GM12878 (cell line): Measurements from ENCODE around the gene CTNNBIP1. TPM values are rescaled to one million over a fixed set of nuclear protein-coding genes. Genes with fewer than 3 reads are reported as not detected.

Experiments used
- ATAC-seq: fragments of 200-7000 bp; cut with Tn5 transposase; 3 replicates; pipeline ENCODE4 v1.9.1; 2020; ENCODE audit warnings: mild to moderate bottlenecking, moderate library complexity
- BruUV-seq: library from RNA; stranded (reverse); fragments of 400-500 nt; replicated peaks from 2 replicates; lab custom pipeline; 2021; lab: Mats Ljungman, UMichigan
- CTCF ChIA-PET: fragments of 300-600 bp; sonication (Branson Sonifier 250); formaldehyde crosslinking; extraction: SDS; loops from one replicate; lab custom pipeline; 2021; ENCODE audit warnings: inconsistent platforms; lab: Yijun Ruan, JAX
- POLR2A ChIA-PET: fragments of 350-600 bp; formaldehyde crosslinking; extraction: SDS; loops from one replicate; lab custom pipeline; 2021; ENCODE audit warnings: inconsistent platforms; lab: Charles Lee
- RAD21 ChIA-PET: fragments of 300-600 bp; sonication (Branson Sonifier 250); formaldehyde crosslinking; loops from one replicate; lab custom pipeline; 2023; ENCODE audit warnings: antibody characterized with exemption; ENCODE audit not compliant: unreplicated experiment; lab: Charles Lee
- SMC1A ChIA-PET: fragments of 300-600 bp; sonication (Branson Sonifier 250); formaldehyde crosslinking; loops from one replicate; lab custom pipeline; 2023; ENCODE audit not compliant: unreplicated experiment, uncharacterized antibody; lab: Charles Lee
- DNase-seq: peaks from one replicate; pipeline ENCODE4 v3.0.0-alpha.2; 2011; ENCODE audit warnings: low read depth, low spot score
- FAIRE-seq: peaks from 3 replicates; lab custom pipeline; 2011; peaks lifted over from hg19 to GRCh38; lab: Jason Lieb, UNC
- H2AFZ ChIP-seq: 2 replicates; pipeline ENCODE4 v1.6.0; 2011; ENCODE audit warnings: low read depth, low read length, control low read depth; ENCODE audit not compliant: control insufficient read depth
- H3K27ac ChIP-seq: 2 replicates; pipeline ENCODE4 v1.5.1; 2011; ENCODE audit warnings: control low read depth; ENCODE audit not compliant: control insufficient read depth, insufficient read depth
- H3K27me3 ChIP-seq, 2 experiments: replicated peaks in 1 of 2; 2 replicates each; pipeline versions ENCODE4 v1.6.0 to v1.6.1; 2011; ENCODE audit warnings: low read length in 1 of 2; ENCODE audit not compliant: control insufficient read depth in 2 of 2, insufficient read depth in 2 of 2
- H3K36me3 ChIP-seq, 2 experiments: 2 replicates each; pipeline ENCODE4 v1.5.1; 2011; ENCODE audit warnings: low read length in 1 of 2; ENCODE audit not compliant: control insufficient read depth in 2 of 2, insufficient read depth in 2 of 2
- H3K4me1 ChIP-seq: 2 replicates; pipeline ENCODE4 v1.6.1; 2011; ENCODE audit warnings: mild to moderate bottlenecking, low read length, moderate library complexity, mixed read lengths; ENCODE audit not compliant: control insufficient read depth, insufficient read depth
- H3K4me2 ChIP-seq: 2 replicates; pipeline ENCODE4 v1.6.0; 2011; ENCODE audit warnings: control low read depth; ENCODE audit not compliant: control insufficient read depth, insufficient read depth
- H3K4me3 ChIP-seq: fragments of 200-600 bp; sonication (generic); 2 replicates; pipeline ENCODE4 v1.5.1; 2016
- H3K79me2 ChIP-seq: 2 replicates; pipeline ENCODE4 v1.6.0; 2011; ENCODE audit warnings: low read length; ENCODE audit not compliant: control insufficient read depth, insufficient read depth
- H3K9ac ChIP-seq: 2 replicates; pipeline ENCODE4 v1.8.0; 2011; ENCODE audit warnings: low read length, control low read depth, mixed read lengths; ENCODE audit not compliant: control insufficient read depth, insufficient read depth
- H3K9me3 ChIP-seq: replicated peaks from 3 replicates; pipeline ENCODE4 v1.5.1; 2011; ENCODE audit warnings: mild to moderate bottlenecking, low read length; ENCODE audit not compliant: control insufficient read depth, insufficient read depth
- H4K20me1 ChIP-seq: 2 replicates; pipeline ENCODE4 v1.6.0; 2011; ENCODE audit not compliant: control insufficient read depth, insufficient read depth
- ATF7 ChIP-seq: fragments of 450-650 bp; IDR thresholded peaks from 2 replicates; pipeline ENCODE4 v1.6.1; 2016; ENCODE audit warnings: low read depth, mild to moderate bottlenecking
- BACH1 ChIP-seq: fragments of 450-650 bp; IDR thresholded peaks from 2 replicates; pipeline ENCODE4 v1.6.1; 2017; ENCODE audit warnings: mild to moderate bottlenecking, borderline replicate concordance
- BMI1 ChIP-seq: fragments of 450-650 bp; IDR thresholded peaks from 2 replicates; pipeline ENCODE4 v1.6.1; 2016; ENCODE audit warnings: mild to moderate bottlenecking, moderate library complexity, borderline replicate concordance
- CUX1 ChIP-seq: IDR thresholded peaks from 2 replicates; pipeline ENCODE4 v1.6.1; 2012; ENCODE audit warnings: improper control_type of control experiment, low read depth, low read length; ENCODE audit not compliant: insufficient replicate concordance
- EGR1 ChIP-seq, 2 experiments: IDR thresholded peaks; 1 replicate in 1 of 2; 2 replicates in 1 of 2; pipeline ENCODE4 v1.6.1; 2011 to 2012; ENCODE audit warnings: low read depth in 2 of 2, low read length in 2 of 2, borderline replicate concordance in 1 of 2, mild to moderate bottlenecking in 1 of 2, moderate library complexity in 1 of 2
- FOS ChIP-seq: IDR thresholded peaks from 3 replicates; pipeline ENCODE4 v1.6.1; 2011; ENCODE audit warnings: borderline replicate concordance; ENCODE audit not compliant: insufficient read length; ENCODE audit errors: extremely low read depth
- GABPA ChIP-seq: IDR thresholded peaks from 2 replicates; pipeline ENCODE4 v1.6.1; 2014; ENCODE audit warnings: antibody characterized with exemption, low read depth, mild to moderate bottlenecking, inconsistent platforms
- GATAD2B ChIP-seq: fragments of 450-650 bp; conservative IDR thresholded peaks from 2 replicates; pipeline ENCODE4 v1.6.1; 2017; ENCODE audit warnings: low read depth, mild to moderate bottlenecking, moderate library complexity
- IRF3 ChIP-seq: fragments of 450-650 bp; IDR thresholded peaks from 2 replicates; pipeline ENCODE4 v1.6.1; 2014; ENCODE audit warnings: mild to moderate bottlenecking
- MYC ChIP-seq: IDR thresholded peaks from 2 replicates; pipeline ENCODE4 v1.6.1; 2011; ENCODE audit warnings: mild to moderate bottlenecking, low read length, moderate library complexity, inconsistent platforms; ENCODE audit not compliant: insufficient read depth, insufficient replicate concordance, insufficient read length, severe bottlenecking
- NBN ChIP-seq: fragments of 450-650 bp; IDR thresholded peaks from 2 replicates; pipeline ENCODE4 v1.6.1; 2016
- NFIC ChIP-seq: IDR thresholded peaks from 2 replicates; pipeline ENCODE4 v1.6.1; 2012; ENCODE audit warnings: low read depth, mild to moderate bottlenecking, inconsistent platforms, low read length, moderate library complexity
- PAX5 ChIP-seq: IDR thresholded peaks from 2 replicates; pipeline ENCODE4 v1.6.1; 2011; ENCODE audit warnings: low read depth, low read length, borderline replicate concordance
- RFX5 ChIP-seq: IDR thresholded peaks from 2 replicates; pipeline ENCODE4 v1.6.1; 2011; ENCODE audit warnings: low read depth, low read length, improper control_type of control experiment
- SPI1 ChIP-seq: IDR thresholded peaks from 2 replicates; pipeline ENCODE4 v1.6.1; 2011; ENCODE audit warnings: low read depth, mild to moderate bottlenecking, low read length, moderate library complexity, borderline replicate concordance; ENCODE audit not compliant: insufficient read depth
- STAT3 ChIP-seq: IDR thresholded peaks from 2 replicates; pipeline ENCODE4 v1.6.1; 2011; ENCODE audit warnings: low read depth, low read length, improper control_type of control experiment
- TARDBP ChIP-seq: IDR thresholded peaks from 2 replicates; pipeline ENCODE4 v1.6.1; 2016; ENCODE audit warnings: borderline replicate concordance
- ZBED1 ChIP-seq: IDR thresholded peaks from 2 replicates; pipeline ENCODE4 v1.6.1; 2016; ENCODE audit warnings: borderline replicate concordance
- ZNF24 ChIP-seq: fragments of 450-650 bp; IDR thresholded peaks from 2 replicates; pipeline ENCODE4 v1.6.1; 2017; ENCODE audit warnings: antibody characterized with exemption, mild to moderate bottlenecking
- WGBS: methylation state at CpG from one replicate; pipeline ENCODE4 v1.1.6; 2016; ENCODE audit warnings: low lambda C conversion rate; ENCODE audit not compliant: insufficient replicate concordance, insufficient coverage; ENCODE audit errors: missing lambda C conversion rate; 5-methylcytosine and 5-hydroxymethylcytosine counted together
- in situ Hi-C: fragments of 300-500 bp; cut with MboI; formaldehyde crosslinking; loops from 9 replicates; pipeline ENCODE4 v1.14.3; 2018; ENCODE audit warnings: mixed read lengths
- intact Hi-C: fragments of 100-400 bp; cut with micrococcal nuclease; formaldehyde crosslinking; loops from one replicate; pipeline ENCODE4 v1.14.2; 2022; ENCODE audit not compliant: unreplicated experiment
- polyA plus RNA-seq, 11 experiments: library from polyadenylated mRNA; depleted of rRNA in 4 of 11; unstranded in 6 of 11; stranded (reverse) in 5 of 11; fragments of >200 nt; fragmentation: Nextera tagmentation in 4 of 11; fragmentation: Illumina TruSeq in 1 of 11; extraction: Ambion mirVana in 4 of 11; extraction: Trizol in 1 of 11; gene quantifications; 1 replicate in 1 of 11; 2 replicates in 10 of 11; pipeline versions ENCODE4 v1.2.1 to v1.2.3, GENCODE V29; 2011 to 2016; ENCODE audit warnings: inconsistent platforms in 2 of 11, missing spikeins in 2 of 11, low read depth in 1 of 11
- total RNA-seq, 4 experiments: library from RNA; depleted of rRNA in 3 of 4; stranded (reverse); fragments of >200 nt in 3 of 4; fragmentation: Illumina TruSeq in 1 of 4; extraction: Trizol in 1 of 4; gene quantifications; 2 replicates each; pipeline versions ENCODE4 v1.2.1 to v1.2.3, GENCODE V29; 2013 to 2021

Gene CTNNBIP1
- total and polyA plus RNA-seq, 10 of the 15 experiments (the other 5 are each of a cell fraction or from before 2014, with no cell fraction given): 0.42 to 31.8 (median 10.8) TPM

- no peak overlapping the region; the same call in 1 of the 2 replicates for H3K4me2 ChIP-seq
- TF ChIP-seq PAX5: no peak
- TF ChIP-seq BACH1: no peak
- no peak for TF ChIP-seq CUX1
- TF ChIP-seq SPI1: no peak
- TF ChIP-seq BMI1: no peak
- no peak for TF ChIP-seq RFX5
- no peak for TF ChIP-seq GATAD2B
- TF ChIP-seq FOS: no peak
- TF ChIP-seq MYC: no peak
- TF ChIP-seq ZNF24: no peak
- no peak for TF ChIP-seq TARDBP
- TF ChIP-seq ZBED1: no peak
- no peak for TF ChIP-seq ATF7
- no peak for TF ChIP-seq IRF3
- TF ChIP-seq NFIC: no peak
- no peak for TF ChIP-seq EGR1 (IDR thresholded peaks at IDR 0.05; ENCODE audit: borderline replicate concordance in 1 of 2, low read depth in 2 of 2, low read length in 2 of 2)
- TF ChIP-seq STAT3: no peak
- TF ChIP-seq NBN: no peak
- TF ChIP-seq GABPA: no peak
- TF ChIP-seq, all 136 proteins: peak for 0
- Histone ChIP-seq H2AFZ (no peak overlapping the region), H4K20me1 (no peaks in the 10 kb centered on the region), H3K9ac (no peak overlapping the region), H3K36me3 (no peaks in the 10 kb centered on the region), H3K27me3 (no peaks in the 10 kb centered on the region), H3K4me1 (peaks cover 21% of the 10 kb centered on the region), H3K4me3 (no peak overlapping the region), H3K27ac (peak overlapping the region; percentile 22; the same call in 1 of the 2 replicates), H3K9me3 (no peaks in the 10 kb centered on the region), H3K79me2 (no peaks in the 10 kb centered on the region)
- ChIA-PET SMC1A (interaction anchor here (1.2 kb wide), 1 partner anchor 17 kb away, joined by 3 read pairs; no protein-coding TSS in a partner anchor), POLR2A (interaction anchor here (0.6 kb wide), 1 partner anchor 28 kb away, joined by 3 read pairs; no protein-coding TSS in a partner anchor), CTCF (interaction anchor here (2.6 kb wide), 1 partner anchor 11 kb away, joined by 9 read pairs; no protein-coding TSS in a partner anchor), RAD21 (no interaction called here)
- intact Hi-C loops (no loop called here), in situ Hi-C loops (no loop called here)
- BruUV-seq: no TSS peak
- 76% methylated on average over 9 of the region's 9 CpGs for WGBS
- FAIRE-seq (no peak), DNase-seq (no peak), ATAC-seq (no peak)
These were observed 21.2 kb downstream of the CTNNBIP1 start for GRCh38 chr1:9888886-9889285.
